Adrenal gland (tissue), 12 donors: ENCODE measurements around the gene TPH2. TPM values are rescaled to one million over a fixed set of nuclear protein-coding genes. Genes with fewer than 3 reads are reported as not detected.

Source experiments
- DNase-seq, 7 donors: peaks; one replicate each; pipeline ENCODE4 v3.0.0-alpha.2; 2019 to 2020
- H3K27ac ChIP-seq, 5 donors: fragments of 200-600 bp; sonication (generic) in 4 of 5; 1 replicate in 3 of 5; 2 replicates in 2 of 5; pipeline versions ENCODE4 v1.5.1 to v1.8.0; 2016 to 2020; ENCODE audit warnings: mild to moderate bottlenecking in 1 of 5
- H3K27me3 ChIP-seq: fragments of 200-600 bp; 2 replicates; pipeline ENCODE4 v1.8.0; 2021
- H3K36me3 ChIP-seq, 2 donors: fragments of 200-600 bp; replicated peaks in 1 of 2; 1 replicate in 1 of 2; 2 replicates in 1 of 2; pipeline versions ENCODE4 v1.5.1 to v1.8.0; 2018 to 2022
- H3K4me1 ChIP-seq, 2 donors: fragments of 200-600 bp; replicated peaks in 1 of 2; 1 replicate in 1 of 2; 2 replicates in 1 of 2; pipeline versions ENCODE4 v1.5.1 to v1.8.0; 2018 to 2021
- H3K4me3 ChIP-seq, 4 donors: fragments of 200-600 bp; sonication (generic) in 3 of 4; one replicate each; pipeline ENCODE4 v1.5.1; 2016 to 2018
- H3K9me3 ChIP-seq, 3 donors: fragments of 200-600 bp; sonication (generic) in 1 of 3; replicated peaks in 1 of 3; 1 replicate in 2 of 3; 2 replicates in 1 of 3; pipeline versions ENCODE4 v1.5.1 to v1.8.0; 2016 to 2021
- POLR2A ChIP-seq, 2 donors: fragments of 450-650 bp; IDR thresholded peaks; one replicate each; pipeline ENCODE4 v1.6.1; 2017; ENCODE audit warnings: antibody characterized with exemption in 2 of 2, mild to moderate bottlenecking in 2 of 2, moderate library complexity in 1 of 2
- WGBS, 4 donors: extraction: QIAGEN DNeasy Blood & Tissue Kit in 2 of 4; methylation state at CpG; one replicate each; pipeline versions ENCODE4 v1.1.5 to v1.1.7; 2013 to 2017; 5-methylcytosine and 5-hydroxymethylcytosine counted together
- intact Hi-C, 2 donors: fragments of 100-400 bp; cut with DNase I; formaldehyde crosslinking; loops; one replicate each; pipeline versions ENCODE4 v1.14.1 to v1.15.0; 2022 to 2023
- polyA plus RNA-seq, 3 donors: library from polyadenylated mRNA; stranded (reverse); fragments of 200-250 nt in 2 of 3; fragments of 350-450 nt in 1 of 3; fragmentation: Illumina TruSeq in 1 of 3; extraction: RNeasy Lipid Tissue Mini Kit (QIAGEN cat#74804) in 1 of 3; gene quantifications; one replicate each; pipeline ENCODE4 v1.2.3, GENCODE V29; 2013 to 2014
- total RNA-seq, 9 donors: library from RNA; depleted of rRNA in 4 of 9; stranded (reverse); fragments of >200 nt in 4 of 9; fragments of 120-200 nt in 1 of 9; fragmentation: NEBNext Ultra II Directional in 1 of 9; extraction: Animal tissue kit (Norgen Biotek cat#: 25700) in 1 of 9; gene quantifications; one replicate each; pipeline versions ENCODE4 v1.1.0 to v1.2.4, GENCODE V29; 2013 to 2023
- TF ChIP-seq, protein P1 (sequence below), 6 experiments: fragments of 450-650 bp in 4 of 6; fragments of 200-600 bp in 2 of 6; sonication (generic) in 1 of 6; IDR thresholded peaks; 1 replicate in 5 of 6; 2 replicates in 1 of 6; pipeline versions ENCODE4 v1.5.1 to v1.8.0; 2016 to 2021; ENCODE audit warnings: antibody characterized with exemption in 6 of 6, mild to moderate bottlenecking in 2 of 6, moderate library complexity in 1 of 6
- donor health status: healthy with polysubstance abuse.
- donor health status: Bipolar disorder and iron deficiency.
- donor health status: DM: yes; HTN: yes; CAD: no.
- donor health status: DM: no; HTN: no; CAD: no.
- donor health status: DM: no; HTN: no; CAD: no.
- donor health status: DM: yes; HTN: yes; CAD: no.

TPH2 gene
- total and polyA plus RNA-seq, 12 donors: 0.06 TPM; not detected in 11

GRCh38 chr12:72072592-72073212 is 134.1 kb downstream of the TPH2 start:
- DNase-seq: no peak
- no peaks in the 10 kb centered on the region for H3K9me3 ChIP-seq
- H3K4me3 ChIP-seq: no peak overlapping the region
- WGBS, 4 donors: 27 to 65% (median 49%) methylated on average over 1 of the region's 1 CpG
- no peaks in the 10 kb centered on the region for H3K27me3 ChIP-seq
- no peak overlapping the region for H3K27ac ChIP-seq
- no peaks in the 10 kb centered on the region for H3K4me1 ChIP-seq
- intact Hi-C loops: no loop called here
- no peaks in the 10 kb centered on the region for H3K36me3 ChIP-seq
- TF ChIP-seq, protein P1, sequence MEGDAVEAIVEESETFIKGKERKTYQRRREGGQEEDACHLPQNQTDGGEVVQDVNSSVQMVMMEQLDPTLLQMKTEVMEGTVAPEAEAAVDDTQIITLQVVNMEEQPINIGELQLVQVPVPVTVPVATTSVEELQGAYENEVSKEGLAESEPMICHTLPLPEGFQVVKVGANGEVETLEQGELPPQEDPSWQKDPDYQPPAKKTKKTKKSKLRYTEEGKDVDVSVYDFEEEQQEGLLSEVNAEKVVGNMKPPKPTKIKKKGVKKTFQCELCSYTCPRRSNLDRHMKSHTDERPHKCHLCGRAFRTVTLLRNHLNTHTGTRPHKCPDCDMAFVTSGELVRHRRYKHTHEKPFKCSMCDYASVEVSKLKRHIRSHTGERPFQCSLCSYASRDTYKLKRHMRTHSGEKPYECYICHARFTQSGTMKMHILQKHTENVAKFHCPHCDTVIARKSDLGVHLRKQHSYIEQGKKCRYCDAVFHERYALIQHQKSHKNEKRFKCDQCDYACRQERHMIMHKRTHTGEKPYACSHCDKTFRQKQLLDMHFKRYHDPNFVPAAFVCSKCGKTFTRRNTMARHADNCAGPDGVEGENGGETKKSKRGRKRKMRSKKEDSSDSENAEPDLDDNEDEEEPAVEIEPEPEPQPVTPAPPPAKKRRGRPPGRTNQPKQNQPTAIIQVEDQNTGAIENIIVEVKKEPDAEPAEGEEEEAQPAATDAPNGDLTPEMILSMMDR (IDR thresholded peaks at IDR 0.05): no peak
- no peak for TF ChIP-seq POLR2A (IDR thresholded peaks at IDR 0.05)

- TF ChIP-seq POLR2A (IDR thresholded peaks at IDR 0.05): no peak
- TF ChIP-seq, protein P1 (IDR thresholded peaks at IDR 0.05): no peak
- Histone ChIP-seq H3K36me3 (no peaks in the 10 kb centered on the region), H3K9me3 (no peaks in the 10 kb centered on the region), H3K27ac (no peak overlapping the region), H3K4me3 (no peak overlapping the region), H3K27me3 (no peaks in the 10 kb centered on the region), H3K4me1 (no peaks in the 10 kb centered on the region)
- DNase-seq: no peak
- WGBS, 4 donors: 76 to 100% (median 78%) methylated on average over 1 of the region's 1 CpG
- intact Hi-C loops: no loop called here
Observed at GRCh38 chr12:72074065-72074464, 135.4 kb downstream of the TPH2 start.

- H3K4me1 ChIP-seq: no peaks in the 10 kb centered on the region
- intact Hi-C loops: no loop called here
- DNase-seq: no peak
- 50 to 61% (median 56%) methylated on average over 3 of the region's 3 CpGs for WGBS, 4 donors
- H3K27ac ChIP-seq: no peak overlapping the region
- H3K4me3 ChIP-seq: no peak overlapping the region
- no peak for TF ChIP-seq POLR2A (IDR thresholded peaks at IDR 0.05)
- TF ChIP-seq, protein P1 (IDR thresholded peaks at IDR 0.05): no peak
- no peaks in the 10 kb centered on the region for H3K9me3 ChIP-seq
- no peaks in the 10 kb centered on the region for H3K36me3 ChIP-seq
- H3K27me3 ChIP-seq: no peaks in the 10 kb centered on the region
Observed at GRCh38 chr12:72074956-72075355, 136.3 kb downstream of the TPH2 start.

DNA sequence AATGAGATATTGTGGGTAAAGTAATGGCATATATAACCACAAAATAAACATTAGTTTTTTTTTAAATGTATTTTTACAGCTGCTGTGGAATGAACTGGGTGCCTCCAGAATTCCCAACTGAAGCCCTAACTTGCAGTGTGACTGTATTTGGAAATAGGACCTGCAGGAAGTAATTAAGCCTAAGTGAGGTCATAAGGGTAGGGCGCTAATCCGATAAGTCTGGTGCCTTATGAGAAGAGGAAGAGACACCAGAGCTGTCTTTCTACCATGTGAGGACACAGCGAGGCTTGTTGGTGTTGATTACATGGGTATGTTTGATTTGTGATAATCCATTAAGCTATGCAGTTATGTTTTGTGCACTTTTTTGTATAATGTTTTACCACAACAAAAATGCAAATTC is 136.8 kb downstream of the TPH2 start:
- intact Hi-C loops: no loop called here
- Histone ChIP-seq H3K27ac (no peak overlapping the region), H3K36me3 (no peaks in the 10 kb centered on the region), H3K27me3 (no peaks in the 10 kb centered on the region), H3K4me3 (no peak overlapping the region), H3K4me1 (no peaks in the 10 kb centered on the region), H3K9me3 (no peaks in the 10 kb centered on the region)
- DNase-seq: no peak
- TF ChIP-seq POLR2A (IDR thresholded peaks at IDR 0.05): no peak
- TF ChIP-seq, protein P1 (IDR thresholded peaks at IDR 0.05): no peak
- 78 to 84% (median 80%) methylated on average over 3 of the region's 3 CpGs for WGBS, 4 donors
